Measurements from ENCODE around the gene CPSF6.
A peak's percentile ranks its signal among the peaks of the same experiment; 100 is the strongest.

The CPSF6 gene, protein sequence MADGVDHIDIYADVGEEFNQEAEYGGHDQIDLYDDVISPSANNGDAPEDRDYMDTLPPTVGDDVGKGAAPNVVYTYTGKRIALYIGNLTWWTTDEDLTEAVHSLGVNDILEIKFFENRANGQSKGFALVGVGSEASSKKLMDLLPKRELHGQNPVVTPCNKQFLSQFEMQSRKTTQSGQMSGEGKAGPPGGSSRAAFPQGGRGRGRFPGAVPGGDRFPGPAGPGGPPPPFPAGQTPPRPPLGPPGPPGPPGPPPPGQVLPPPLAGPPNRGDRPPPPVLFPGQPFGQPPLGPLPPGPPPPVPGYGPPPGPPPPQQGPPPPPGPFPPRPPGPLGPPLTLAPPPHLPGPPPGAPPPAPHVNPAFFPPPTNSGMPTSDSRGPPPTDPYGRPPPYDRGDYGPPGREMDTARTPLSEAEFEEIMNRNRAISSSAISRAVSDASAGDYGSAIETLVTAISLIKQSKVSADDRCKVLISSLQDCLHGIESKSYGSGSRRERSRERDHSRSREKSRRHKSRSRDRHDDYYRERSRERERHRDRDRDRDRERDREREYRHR

DNA sequence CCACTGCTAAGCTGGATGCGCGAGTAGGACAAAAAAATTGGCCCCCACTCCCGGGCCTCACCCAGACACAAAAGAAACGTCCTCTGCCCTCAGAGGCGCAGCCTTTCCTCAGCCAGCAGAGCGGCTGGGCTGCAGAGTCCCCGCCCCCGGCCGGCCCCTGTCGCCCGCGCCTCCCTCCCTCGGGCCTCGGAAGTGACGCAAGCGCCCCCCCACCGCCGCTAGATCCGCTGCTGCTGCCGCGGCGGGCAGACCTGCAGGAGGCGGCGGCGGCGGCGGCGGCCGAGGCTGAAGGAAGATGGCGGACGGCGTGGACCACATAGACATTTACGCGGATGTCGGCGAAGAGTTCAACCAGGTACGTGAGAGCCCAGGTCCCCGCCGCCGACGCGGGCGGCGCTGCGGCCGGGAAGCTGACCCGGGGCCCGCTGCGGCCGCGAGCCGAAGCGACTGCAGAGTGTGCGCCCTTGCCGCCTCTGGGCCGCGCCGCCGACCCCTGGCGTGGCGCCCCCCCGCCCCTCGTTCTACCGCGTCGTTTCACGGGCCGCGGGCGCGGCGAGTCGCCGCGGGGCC, at the start of gene CPSF6:
Gene CPSF6, plus strand, starts transcription at position 218 of the 570 bp plus-strand sequence. Its CDS starts 78 bp downstream, at position 296.
- DNase-seq = peak; percentile 99

DNA sequence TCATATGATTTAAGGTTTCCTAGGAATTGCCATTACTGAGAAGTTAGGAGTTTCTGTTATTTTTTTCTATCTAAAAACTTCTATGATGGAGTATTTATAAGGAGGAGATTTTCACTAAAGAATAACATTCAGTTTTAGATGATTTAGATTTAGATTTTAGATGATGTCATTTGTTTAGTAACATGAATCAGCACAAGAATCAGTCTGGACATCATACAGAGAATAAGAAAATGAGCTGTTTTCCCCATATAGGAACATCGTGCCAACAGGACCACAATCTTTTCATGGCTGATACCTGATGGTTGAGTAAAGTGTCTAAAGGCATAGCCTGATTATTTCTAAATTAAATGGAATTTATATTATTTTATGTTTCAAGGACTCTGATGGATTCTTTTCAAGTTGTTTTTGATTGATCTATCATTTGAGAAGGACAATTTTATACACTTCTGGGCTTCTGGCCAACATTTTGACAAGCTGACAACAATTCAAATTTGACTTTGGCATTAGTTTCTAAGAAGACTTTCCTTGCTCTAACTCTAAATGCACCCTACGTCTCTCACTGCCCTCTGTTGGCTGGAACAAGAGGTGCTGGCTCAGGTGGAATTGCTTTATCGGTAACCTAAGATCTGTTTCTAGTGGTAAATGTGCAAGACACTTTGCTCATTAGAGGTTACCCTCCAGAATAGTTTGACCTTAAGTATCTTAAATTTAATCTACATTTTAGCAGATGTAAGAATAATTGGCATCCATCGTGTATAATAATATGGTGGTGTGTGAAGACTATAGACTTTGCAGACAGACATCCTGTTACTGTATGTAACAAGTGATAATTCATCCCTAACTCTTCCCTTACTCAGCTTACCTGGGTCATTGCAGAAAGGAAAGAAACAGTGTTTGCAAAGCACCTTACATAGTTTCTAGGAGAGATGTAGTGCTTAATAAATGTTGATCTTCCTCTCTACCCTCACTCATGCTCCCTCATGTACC, 42.8 kb upstream of the CPSF6 start:
- peak; percentile 57 for DNase-seq

DNA sequence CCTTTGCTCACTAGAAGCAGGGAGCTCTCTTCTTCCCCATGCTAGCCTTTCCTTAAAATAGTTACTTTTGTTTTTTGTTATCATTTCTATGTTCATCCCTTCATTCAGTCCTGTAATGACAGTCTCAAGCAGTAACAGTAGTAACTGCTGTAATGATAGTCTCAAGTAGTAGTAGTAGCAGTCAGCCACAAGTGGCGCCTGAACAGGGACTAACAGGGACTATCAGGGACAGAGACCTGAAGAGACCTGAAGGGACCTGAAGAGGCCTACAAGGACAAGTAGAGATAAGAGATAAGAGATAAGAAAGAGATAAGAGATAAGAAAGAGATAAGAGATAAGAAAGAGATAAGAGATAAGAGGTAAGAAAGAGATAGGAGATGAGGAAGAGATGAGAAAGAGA, 39.4 kb upstream of the CPSF6 start:
- peak; percentile 18 for DNase-seq

DNA sequence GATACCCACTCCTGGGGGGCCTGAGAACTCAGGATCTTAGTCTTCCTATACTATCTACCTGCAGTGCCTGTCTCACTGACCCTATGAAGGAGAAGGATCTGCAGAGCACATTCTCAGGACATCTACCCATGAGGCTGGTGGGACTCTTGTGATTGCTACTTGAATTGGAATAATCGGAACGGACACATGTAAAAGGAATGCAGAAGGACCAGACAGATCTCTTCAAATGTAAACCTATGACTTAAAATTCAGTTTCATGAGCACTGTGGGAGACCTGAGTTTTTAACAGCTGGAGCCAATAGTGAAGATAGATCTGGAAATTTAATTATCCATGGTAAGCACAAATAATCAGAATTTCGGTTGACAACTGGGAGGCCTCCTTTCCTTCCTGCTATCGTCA, 35.2 kb upstream of the CPSF6 start:
- DNase-seq = no peak

DNA sequence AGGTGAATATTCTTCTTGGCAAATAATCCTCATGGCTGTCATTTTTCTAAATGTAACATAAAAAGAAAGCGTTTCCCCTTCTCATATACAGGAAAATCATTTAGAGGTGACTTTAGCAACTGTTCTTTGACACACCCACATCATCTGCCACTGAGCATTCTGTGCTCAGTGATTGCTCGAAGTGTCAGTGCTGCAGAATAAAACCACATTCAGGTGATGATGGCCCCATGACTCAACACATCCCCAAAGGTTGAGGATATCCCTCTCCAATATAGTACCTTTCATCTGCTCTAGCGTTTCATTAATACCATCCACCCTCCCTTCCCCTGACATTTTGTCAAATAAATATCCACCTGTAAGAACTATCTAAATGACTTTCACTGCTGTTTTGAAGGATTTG, 28.7 kb upstream of the CPSF6 start:
- no peak for DNase-seq

DNA sequence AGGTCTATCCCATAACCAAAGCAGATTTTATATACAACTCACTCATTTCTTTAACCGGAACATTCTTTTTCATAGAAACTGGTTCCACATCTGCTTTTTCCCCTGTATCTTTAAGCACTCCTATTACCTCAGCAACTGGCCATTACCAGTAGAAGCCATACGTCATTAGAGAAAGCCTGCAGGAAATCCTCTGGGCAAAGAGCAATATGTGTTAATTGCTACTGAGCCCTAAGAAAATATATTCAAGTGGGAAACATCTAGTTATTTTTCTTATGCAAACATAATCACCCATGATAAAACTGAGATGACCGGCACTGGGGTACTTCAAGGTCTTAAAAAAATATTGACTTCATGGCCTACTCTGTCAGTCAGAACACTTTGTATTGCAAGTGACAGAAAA, 28.2 kb upstream of the CPSF6 start:
- DNase-seq = peak; percentile 35

DNA sequence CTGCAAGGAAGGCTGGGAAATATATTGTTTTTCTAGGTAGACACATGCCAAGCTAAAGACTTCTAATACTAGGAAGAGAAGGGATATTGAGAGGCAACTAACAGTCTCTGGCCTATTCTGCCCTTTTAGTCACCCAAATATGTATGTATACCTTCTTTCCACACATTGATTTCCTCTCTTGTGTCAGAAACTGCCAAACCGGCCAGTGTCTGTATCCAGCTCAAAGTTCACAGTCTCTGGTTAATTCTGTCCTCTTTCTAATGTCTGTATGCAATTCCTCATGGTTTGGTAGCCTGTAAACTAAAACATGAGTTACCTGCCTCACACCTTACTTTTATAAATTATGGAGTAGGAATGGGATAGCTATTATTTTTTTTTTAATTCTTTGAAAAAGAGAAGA, 25.2 kb upstream of the CPSF6 start:
- no peak for DNase-seq

DNA sequence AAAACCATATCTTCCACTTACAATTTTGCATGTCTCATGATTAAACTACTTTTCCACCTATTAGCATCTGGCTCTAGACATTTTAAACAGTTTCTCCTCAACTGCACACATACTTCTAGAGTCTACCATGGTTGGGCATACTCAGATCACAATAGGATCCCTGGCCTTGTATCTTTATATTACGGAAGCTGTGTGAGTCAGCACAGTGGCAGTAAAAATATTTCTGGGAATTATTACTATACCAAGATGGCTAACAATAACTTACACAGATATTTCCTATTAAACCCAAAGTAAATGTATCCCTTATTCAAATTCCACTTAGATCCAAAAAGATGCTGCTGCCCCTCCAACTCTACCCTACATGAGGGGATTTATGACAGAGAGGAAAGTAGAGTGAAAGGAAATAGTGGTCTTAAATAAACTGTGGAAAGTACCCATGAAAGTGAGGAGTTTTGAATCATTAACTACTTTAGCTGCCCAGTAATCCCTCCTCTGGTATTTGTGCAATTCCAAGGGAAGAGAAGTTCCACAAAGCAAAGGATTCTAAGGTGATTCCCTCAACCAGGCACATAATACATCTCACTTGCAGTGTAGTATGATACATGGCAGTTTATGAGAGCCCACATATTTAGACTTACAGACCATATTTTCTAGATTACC, 14.0 kb upstream of the CPSF6 start:
- DNase-seq = no peak

DNA sequence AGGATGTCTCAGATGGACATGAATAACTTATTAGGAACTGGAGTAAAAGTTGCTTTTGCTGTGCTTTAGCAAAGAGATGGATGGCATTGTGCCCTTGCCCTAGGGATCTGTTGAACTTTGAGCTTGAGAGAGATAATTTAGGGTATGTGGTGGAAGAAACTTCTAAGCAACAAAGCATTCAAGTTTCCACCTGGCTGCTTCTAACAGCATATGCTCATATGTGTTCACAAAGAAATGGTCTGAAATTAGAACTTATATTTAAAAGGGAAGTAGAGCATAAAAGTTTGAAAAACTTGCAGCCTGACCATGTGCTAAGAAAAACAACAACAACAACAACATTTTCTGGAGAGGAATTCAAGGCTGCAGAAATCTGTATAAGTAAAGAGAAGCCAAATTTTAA, 7.9 kb upstream of the CPSF6 start:
- no peak for DNase-seq

DNA sequence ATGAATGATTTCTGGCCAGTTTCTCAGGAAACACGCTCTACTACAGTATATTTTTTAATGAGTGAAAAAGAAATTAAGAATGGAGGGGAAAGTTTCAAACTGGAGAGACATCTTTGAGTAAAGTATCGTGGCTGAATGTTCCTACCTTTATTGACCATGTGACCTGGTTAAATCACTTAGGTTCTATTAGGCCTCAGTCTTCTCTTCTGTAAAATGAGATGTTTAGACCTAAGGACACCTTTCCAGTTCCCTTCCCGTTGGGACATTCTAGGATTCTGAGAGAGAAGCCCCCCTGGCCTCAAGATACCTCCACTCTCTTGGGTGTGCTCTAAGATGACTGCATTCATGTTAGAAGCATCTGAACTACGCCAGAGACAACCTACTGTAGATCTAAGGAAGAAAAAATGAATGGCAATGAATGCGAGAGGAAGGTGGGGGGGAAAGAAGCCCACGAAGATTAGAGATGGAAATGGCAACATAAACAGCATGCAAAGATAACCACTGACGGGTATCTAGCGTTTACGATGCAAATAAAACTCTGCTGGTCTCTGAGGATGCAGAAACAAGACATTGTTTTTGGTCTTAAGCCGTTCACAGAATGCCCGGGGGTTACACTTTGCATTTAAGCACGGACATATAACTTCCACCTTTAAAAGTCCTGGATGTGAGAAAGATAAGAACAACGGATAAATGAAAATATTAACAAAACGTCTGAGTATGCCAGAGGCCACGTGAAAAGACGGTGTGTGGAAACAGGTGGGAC, 599 bp upstream of the CPSF6 start:
- DNase-seq = no peak

DNA sequence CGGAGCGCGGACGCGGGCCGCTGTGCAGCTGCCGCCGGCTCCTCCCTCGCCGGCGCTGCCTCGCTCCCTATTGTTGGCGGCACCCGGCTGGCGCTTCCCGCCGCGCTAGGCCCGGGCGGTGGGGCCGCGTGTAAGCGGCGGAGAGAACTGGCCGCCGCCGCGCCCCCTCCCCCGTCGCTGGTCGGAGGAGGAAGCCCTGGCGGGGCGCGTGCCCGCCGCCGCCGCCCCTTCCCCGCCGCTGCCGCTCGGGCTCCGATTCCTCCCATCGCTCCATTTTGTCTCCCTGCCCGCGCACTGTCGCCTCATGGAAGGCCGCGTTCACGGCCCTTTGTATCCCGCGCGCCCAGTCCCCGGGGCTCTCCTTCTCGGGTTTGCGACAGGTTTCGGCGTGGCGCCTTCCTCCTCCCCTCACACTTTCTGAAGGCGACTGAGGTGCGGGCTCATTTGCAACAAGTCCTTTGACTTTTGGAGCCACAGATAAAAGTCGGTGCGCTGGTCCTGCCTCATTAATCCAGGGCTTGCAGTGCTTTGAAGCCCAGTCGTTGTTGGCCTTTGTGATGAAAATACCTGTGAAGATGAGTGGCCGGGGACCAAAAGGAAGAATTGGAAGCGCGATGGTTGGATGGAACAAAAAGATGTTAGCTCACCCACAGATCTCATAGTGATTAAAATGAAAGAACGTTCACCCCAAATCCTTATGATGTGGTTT, 707 bp downstream of the CPSF6 start:
- DNase-seq = peak; percentile 88

DNA sequence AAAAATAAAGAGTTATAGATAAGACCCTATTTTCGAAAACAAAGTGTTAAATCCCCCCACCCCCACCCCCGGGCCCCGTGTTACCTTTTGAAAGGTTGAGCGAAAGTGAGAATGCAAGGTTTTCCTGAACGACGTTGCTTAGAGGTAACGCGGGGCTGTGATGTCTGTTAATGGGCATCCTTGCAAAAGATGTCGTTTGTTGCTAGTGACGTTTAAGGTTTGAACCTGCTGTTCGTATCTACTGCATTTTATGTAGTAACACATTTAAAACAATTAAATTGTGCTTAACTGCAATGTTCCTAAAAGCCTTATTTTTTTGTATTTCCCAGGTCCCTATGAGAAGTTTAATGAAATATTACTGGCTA, 1.2 kb downstream of the CPSF6 start:
- peak; percentile 61 for DNase-seq

DNA sequence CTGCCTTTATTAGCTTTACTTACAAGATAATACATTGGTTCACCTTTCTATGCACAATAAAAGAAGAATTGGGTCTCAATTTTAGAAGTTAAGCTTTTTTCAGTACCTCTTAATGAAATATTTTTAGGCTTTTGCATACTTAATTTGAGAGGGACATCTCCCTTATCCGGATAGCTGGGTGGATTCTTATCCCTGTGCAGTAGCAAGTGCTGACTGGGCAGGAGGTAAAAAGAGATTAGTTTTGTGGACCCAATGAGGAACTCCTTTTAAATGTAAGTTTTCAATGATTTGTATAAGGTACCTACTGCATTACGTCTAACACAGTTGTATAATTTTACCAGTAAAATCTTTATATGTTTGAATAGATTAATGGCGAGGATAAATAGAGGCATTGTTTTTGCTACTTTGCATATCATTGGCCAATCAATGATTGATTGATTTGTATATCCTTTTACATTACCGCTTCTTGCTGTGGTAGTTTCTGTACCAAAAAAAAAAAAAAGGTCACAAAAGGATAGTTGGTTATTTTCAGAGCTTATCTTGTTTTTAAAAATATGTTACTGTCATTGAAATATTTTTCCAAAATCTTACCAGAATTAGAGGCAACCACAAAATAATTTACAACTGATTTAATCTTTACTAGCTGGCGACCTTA, 2.2 kb downstream of the CPSF6 start:
- peak; percentile 21 for DNase-seq

DNA sequence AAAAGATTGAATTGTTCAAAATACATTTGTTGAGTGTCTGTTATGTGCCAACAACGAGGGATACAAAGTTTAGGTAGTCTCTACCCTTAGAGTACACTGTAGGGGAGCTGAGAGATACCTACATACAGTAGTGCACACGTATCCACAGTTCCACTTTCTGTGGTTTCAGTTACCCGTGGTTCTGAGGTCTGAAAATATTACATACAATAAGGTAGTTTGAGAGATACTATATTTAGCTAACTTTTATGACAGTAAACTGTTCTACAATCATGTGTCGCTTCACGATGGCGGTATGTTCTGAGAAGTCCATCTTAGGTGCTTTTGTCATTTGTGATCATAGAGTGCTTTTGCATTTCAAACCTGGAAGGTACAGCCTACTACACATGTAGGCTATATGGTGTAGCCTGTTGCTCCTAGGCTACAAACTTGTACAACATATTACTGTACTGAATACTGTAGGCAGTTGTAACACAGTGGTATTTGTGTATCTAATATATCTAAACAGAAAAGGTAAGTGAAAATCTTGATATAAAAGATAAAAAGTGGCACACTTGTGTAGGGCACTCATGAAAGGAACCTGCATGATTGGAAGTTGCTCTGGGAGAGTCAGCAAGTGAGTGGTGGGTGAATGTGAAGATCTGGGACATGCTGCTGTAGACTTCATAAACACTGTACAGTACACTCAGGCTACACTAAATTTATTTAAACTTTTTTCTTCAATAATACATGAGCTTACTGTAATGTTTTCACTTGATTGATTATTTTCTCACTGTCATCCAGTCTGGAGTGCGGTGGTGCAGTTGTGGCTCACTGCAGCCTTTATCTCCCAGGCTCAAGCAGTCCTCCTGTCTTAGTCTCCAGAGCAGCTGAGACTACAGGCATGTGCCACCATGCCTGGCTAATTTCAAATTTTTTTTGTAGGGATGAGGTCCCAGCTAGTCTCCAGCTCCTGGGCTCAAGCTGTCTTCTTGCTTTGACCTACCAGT, 4.0 kb downstream of the CPSF6 start:
- no peak for DNase-seq

DNA sequence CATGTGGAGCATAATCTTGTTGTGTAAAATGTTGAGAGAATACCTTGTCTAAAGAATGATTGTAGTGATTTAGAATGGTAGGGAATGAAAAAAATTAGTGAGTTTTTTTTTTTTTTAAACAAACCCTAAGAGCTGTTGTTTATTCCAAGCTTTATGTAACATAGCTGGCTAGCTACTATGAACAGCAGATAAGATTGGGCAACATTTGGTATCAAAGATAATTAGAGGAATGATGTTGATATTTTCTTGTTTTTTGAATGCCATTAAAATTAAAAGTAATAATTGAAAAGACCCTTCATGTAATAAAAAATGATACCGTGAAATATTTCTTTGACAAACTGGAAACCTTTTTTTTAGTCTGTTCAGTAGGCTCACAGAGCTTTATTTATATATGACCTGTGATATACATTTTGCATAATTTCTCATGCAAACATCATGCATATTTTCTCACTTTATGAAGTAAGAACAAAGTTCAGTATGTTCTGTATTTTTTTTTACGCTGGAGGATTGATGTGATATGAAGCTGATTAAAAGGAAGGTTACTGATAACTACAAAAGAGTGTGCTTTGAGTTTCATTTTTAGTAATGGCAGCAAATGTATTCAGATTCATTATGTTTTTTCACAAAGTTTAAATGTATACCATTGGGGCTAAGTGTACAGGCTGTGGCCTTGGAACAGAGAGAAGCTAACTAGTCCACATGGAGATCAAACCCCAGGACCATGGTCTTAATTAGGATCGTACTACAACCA, 8.1 kb downstream of the CPSF6 start:
- no peak for DNase-seq

DNA sequence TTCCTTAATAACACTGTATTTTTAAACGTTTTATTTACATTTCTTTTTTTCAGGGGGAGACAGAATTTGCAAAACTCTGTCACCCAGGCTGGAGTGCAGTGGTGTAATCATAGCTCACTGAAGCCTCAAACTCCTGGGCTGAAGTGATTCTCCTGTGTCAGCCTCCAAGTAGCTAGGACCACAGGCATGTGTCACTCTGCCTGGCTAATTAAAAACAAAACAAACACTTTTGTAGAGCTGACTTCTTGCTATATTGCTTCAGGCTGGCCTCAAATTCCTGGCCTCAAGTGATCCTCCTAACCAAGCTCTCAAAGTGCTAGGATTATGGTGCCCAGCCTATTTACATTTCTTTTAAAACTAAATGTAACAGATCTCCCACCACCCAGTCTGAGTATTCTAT, 12.7 kb downstream of the CPSF6 start:
- no peak for DNase-seq

DNA sequence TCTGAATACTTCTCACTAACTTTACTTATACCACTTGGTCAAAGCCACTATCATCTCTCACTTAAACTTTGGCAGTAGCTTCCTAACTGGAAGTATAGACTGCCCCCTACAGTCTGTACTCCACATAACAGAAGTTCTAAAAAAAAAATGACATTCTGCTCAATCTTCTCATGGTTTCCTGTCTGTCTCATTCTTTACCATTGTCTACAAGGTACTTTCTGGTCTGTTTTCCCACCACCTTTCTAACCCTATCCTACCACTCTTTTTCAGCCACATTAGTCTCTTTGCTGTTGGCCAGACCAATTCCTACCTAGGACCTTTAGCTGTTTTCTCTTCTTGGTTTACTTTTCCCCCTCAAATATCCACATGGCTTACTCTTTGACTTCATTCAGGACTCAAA, 14.7 kb downstream of the CPSF6 start:
- peak; percentile 82 for DNase-seq

DNA sequence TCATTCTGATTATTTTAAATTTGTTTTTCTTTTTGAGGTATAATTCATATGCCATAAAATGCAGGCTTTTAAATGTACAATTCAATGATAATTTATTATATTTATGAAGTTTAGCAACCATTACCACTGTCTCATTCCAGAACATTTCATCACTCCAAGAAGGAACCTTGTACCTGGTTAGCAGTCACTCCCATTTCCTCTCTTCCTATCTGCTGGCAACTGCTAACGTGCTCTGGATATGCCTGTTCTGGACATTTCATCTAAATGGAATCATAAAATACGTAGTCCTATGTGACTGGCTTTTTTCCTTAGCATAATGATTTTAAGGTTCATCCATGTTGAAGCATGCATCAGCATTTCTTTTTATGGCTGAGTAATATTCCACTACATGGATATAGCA, 15.5 kb downstream of the CPSF6 start:
- no peak for DNase-seq

DNA sequence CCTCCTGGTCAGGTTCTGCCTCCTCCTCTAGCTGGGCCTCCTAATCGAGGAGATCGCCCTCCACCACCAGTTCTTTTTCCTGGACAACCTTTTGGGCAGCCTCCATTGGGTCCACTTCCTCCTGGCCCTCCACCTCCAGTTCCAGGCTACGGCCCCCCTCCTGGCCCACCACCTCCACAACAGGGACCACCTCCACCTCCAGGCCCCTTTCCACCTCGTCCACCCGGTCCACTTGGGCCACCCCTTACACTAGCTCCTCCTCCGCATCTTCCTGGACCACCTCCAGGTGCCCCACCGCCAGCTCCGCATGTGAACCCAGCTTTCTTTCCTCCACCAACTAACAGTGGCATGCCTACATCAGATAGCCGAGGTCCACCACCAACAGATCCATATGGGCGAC, 19.3 kb downstream of the CPSF6 start:
- DNase-seq = no peak
